ENCODE results near the gene TACR1.
A peak's percentile ranks its signal among the peaks of the same experiment; 100 is the strongest.

The TACR1 gene

GRCh38 chr2:75166491-75166890 is 32.8 kb downstream of the TACR1 start:
- no peak overlapping the region for H3K4me3 ChIP-seq (ENCODE audit: low read length)
- H3F3A ChIP-seq (ENCODE audit: insufficient read depth, low read length): no peaks in the 10 kb centered on the region
- H3K9me3 ChIP-seq (replicated peaks; ENCODE audit: insufficient read depth, low read length): no peaks in the 10 kb centered on the region
- no peaks in the 10 kb centered on the region for H3K36me3 ChIP-seq (replicated peaks; ENCODE audit: insufficient read depth, low read length)
- H2AFZ ChIP-seq (ENCODE audit: low read length): no peak overlapping the region
- no peaks in the 10 kb centered on the region for H3K79me2 ChIP-seq (ENCODE audit: low read length)
- TF ChIP-seq EZH2 (optimal IDR thresholded peaks at IDR 0.05; ENCODE audit: low read depth, low read length): no peak
- no peak for TF ChIP-seq CTCF (IDR thresholded peaks at IDR 0.05; ENCODE audit: low read length)
- TF ChIP-seq EZH2phosphoT487 (IDR thresholded peaks at IDR 0.05; ENCODE audit: low read length): no peak
- no peaks in the 10 kb centered on the region for H3K9me2 ChIP-seq (replicated peaks; ENCODE audit: insufficient read depth, low read length)
- no peak overlapping the region for H3K27ac ChIP-seq (ENCODE audit: low read length)
- H3K9ac ChIP-seq (ENCODE audit: low read length): no peak overlapping the region
- H4K20me1 ChIP-seq (ENCODE audit: insufficient read depth, low read length): no peaks in the 10 kb centered on the region
- no peak for DNase-seq
- no peaks in the 10 kb centered on the region for H3K27me3 ChIP-seq (replicated peaks; ENCODE audit: insufficient read depth, low read length)
- H3K4me2 ChIP-seq (ENCODE audit: low read depth, low read length): no peak overlapping the region
- H3K4me1 ChIP-seq (ENCODE audit: low read length): peaks cover 6% of the 10 kb centered on the region; the same call in 1 of the 2 replicates

- TF ChIP-seq EZH2phosphoT487 (IDR thresholded peaks at IDR 0.05; ENCODE audit: low read length) (no peak), EZH2 (optimal IDR thresholded peaks at IDR 0.05; ENCODE audit: low read depth, low read length) (no peak), CTCF (IDR thresholded peaks at IDR 0.05; ENCODE audit: low read length) (no peak)
Observed at GRCh38 chr2:75162897-75163296, 36.4 kb downstream of the TACR1 start.

GRCh38 chr2:75162259-75162658 is 37.1 kb downstream of the TACR1 start:
- Histone ChIP-seq H2AFZ (ENCODE audit: low read length) (no peak overlapping the region), H3K27me3 (replicated peaks; ENCODE audit: insufficient read depth, low read length) (no peaks in the 10 kb centered on the region)
- TF ChIP-seq CTCF (IDR thresholded peaks at IDR 0.05; ENCODE audit: low read length) (no peak), EZH2phosphoT487 (IDR thresholded peaks at IDR 0.05; ENCODE audit: low read length) (no peak)

More at GRCh38 chr2:75162897-75163296, 36.4 kb downstream of the TACR1 start:
- Histone ChIP-seq H3K9me2 (replicated peaks; ENCODE audit: insufficient read depth, low read length) (no peaks in the 10 kb centered on the region), H3K79me2 (ENCODE audit: low read length) (no peaks in the 10 kb centered on the region), H4K20me1 (ENCODE audit: insufficient read depth, low read length) (no peaks in the 10 kb centered on the region), H3K4me2 (ENCODE audit: low read depth, low read length) (no peak overlapping the region), H3K4me1 (ENCODE audit: low read length) (peaks cover 6% of the 10 kb centered on the region; the same call in 1 of the 2 replicates), H3K27me3 (replicated peaks; ENCODE audit: insufficient read depth, low read length) (no peaks in the 10 kb centered on the region), H3K27ac (ENCODE audit: low read length) (no peak overlapping the region), H3K9ac (ENCODE audit: low read length) (no peak overlapping the region), H3K9me3 (replicated peaks; ENCODE audit: insufficient read depth, low read length) (no peaks in the 10 kb centered on the region), H2AFZ (ENCODE audit: low read length) (no peak overlapping the region), H3F3A (ENCODE audit: insufficient read depth, low read length) (no peaks in the 10 kb centered on the region), H3K4me3 (ENCODE audit: low read length) (no peak overlapping the region), H3K36me3 (replicated peaks; ENCODE audit: insufficient read depth, low read length) (no peaks in the 10 kb centered on the region)
- peak; percentile 29 for DNase-seq

More at GRCh38 chr2:75162259-75162658, 37.1 kb downstream of the TACR1 start:
- no peaks in the 10 kb centered on the region for H3K9me2 ChIP-seq (replicated peaks; ENCODE audit: insufficient read depth, low read length)
- H3K4me1 ChIP-seq (ENCODE audit: low read length): peaks cover 6% of the 10 kb centered on the region; the same call in 1 of the 2 replicates
- no peak overlapping the region for H3K27ac ChIP-seq (ENCODE audit: low read length)
- no peak for DNase-seq
- H3K9ac ChIP-seq (ENCODE audit: low read length): no peak overlapping the region
- no peaks in the 10 kb centered on the region for H3K36me3 ChIP-seq (replicated peaks; ENCODE audit: insufficient read depth, low read length)
- no peaks in the 10 kb centered on the region for H3F3A ChIP-seq (ENCODE audit: insufficient read depth, low read length)
- no peaks in the 10 kb centered on the region for H4K20me1 ChIP-seq (ENCODE audit: insufficient read depth, low read length)
- H3K4me3 ChIP-seq (ENCODE audit: low read length): no peak overlapping the region
- H3K79me2 ChIP-seq (ENCODE audit: low read length): no peaks in the 10 kb centered on the region
- H3K9me3 ChIP-seq (replicated peaks; ENCODE audit: insufficient read depth, low read length): no peaks in the 10 kb centered on the region
- H3K4me2 ChIP-seq (ENCODE audit: low read depth, low read length): no peak overlapping the region
